ENCODE measurements around the gene INO80.
"Not testable (repeated sequence)": the region's sequence is repeated elsewhere in the genome, so short reads cannot be mapped to it uniquely, and the experiment has no call there.

INO80 gene, protein sequence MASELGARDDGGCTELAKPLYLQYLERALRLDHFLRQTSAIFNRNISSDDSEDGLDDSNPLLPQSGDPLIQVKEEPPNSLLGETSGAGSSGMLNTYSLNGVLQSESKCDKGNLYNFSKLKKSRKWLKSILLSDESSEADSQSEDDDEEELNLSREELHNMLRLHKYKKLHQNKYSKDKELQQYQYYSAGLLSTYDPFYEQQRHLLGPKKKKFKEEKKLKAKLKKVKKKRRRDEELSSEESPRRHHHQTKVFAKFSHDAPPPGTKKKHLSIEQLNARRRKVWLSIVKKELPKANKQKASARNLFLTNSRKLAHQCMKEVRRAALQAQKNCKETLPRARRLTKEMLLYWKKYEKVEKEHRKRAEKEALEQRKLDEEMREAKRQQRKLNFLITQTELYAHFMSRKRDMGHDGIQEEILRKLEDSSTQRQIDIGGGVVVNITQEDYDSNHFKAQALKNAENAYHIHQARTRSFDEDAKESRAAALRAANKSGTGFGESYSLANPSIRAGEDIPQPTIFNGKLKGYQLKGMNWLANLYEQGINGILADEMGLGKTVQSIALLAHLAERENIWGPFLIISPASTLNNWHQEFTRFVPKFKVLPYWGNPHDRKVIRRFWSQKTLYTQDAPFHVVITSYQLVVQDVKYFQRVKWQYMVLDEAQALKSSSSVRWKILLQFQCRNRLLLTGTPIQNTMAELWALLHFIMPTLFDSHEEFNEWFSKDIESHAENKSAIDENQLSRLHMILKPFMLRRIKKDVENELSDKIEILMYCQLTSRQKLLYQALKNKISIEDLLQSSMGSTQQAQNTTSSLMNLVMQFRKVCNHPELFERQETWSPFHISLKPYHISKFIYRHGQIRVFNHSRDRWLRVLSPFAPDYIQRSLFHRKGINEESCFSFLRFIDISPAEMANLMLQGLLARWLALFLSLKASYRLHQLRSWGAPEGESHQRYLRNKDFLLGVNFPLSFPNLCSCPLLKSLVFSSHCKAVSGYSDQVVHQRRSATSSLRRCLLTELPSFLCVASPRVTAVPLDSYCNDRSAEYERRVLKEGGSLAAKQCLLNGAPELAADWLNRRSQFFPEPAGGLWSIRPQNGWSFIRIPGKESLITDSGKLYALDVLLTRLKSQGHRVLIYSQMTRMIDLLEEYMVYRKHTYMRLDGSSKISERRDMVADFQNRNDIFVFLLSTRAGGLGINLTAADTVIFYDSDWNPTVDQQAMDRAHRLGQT (N-terminal part only)

DNA sequence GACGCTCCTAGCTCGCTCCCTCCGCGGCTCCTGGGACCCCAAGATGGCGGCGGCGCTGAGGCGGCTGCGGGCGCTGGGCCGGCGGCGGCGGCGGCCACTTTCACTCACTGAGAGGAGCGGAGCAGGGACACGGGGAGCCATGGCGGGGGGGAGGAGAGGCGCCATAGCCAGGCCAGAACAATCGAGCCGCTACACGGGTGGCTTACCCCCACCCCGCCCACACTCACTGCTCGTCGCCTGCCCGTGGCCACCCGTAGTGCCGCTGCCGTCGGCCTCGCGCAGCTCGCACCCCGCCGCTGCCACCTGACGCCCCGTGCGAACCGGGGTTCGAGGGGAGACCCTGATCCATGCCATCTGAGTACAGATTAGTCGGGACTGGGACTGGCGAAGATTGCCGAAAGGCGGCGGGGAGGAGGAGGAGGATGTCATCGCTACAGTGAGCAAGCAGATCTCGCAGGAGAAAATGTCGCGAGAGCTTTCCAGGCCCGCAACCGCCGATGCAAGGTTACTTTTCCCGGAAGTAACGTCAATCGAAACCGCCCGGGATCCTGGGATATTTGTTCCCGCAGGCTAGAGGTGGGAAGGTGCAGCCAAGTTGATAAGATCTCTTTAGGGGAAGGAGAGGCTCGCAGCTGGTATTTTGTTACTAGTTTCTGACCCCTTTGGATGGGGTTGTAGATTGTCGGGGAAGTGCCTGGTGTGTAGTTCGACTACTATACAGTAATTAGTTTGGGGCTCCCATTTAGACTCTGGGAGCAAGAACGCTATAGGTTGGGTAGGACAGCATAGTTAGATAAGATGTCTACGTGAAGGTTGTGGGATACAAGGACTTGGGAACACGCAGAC lies at the start of gene INO80:
TSS of gene INO80 (minus strand) at position 165 of the 846 bp plus-strand sequence. CDS start 19,970 bp downstream, outside the sequence.
- DNase-seq (ENCODE audit: low read depth) = peak; percentile 97

DNA sequence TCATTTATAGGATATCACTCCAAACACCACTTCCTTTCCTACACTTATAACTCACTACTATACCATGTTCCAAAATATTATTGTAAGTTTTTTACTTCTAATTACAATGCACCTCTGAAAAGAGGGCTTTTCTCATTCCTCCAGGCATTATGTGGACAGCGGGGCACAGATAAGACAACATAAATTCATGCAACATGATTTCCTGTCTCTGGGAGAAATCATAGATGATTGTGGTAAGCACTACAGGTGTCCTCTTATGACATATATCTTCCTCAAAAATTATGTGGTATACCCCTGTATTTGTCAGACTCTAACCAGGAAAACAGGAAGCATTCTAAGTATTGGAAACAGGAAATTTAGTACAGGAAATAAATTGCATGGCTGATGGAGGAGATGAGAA lies 45.7 kb upstream of the INO80 start:
- DNase-seq (ENCODE audit: low read depth) = no peak

DNA sequence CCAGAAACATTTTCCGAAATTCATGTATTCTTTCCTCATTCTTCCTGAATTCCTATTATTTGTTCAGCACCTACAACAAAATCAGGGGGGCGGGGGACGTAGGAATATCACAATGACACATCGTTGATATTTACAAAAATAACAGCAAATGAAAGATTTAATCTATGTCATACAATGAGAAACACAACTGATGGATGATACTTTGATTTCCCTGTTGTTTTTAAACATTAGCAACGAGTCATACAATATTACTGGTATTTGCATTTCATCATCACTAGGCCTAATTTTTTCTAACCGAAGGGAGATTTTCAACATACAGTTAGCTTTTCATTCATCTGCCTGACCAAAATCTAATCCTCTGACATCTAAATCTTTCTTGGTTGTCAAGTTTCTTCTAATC lies 45.3 kb upstream of the INO80 start:
- no peak for DNase-seq (ENCODE audit: low read depth)

DNA sequence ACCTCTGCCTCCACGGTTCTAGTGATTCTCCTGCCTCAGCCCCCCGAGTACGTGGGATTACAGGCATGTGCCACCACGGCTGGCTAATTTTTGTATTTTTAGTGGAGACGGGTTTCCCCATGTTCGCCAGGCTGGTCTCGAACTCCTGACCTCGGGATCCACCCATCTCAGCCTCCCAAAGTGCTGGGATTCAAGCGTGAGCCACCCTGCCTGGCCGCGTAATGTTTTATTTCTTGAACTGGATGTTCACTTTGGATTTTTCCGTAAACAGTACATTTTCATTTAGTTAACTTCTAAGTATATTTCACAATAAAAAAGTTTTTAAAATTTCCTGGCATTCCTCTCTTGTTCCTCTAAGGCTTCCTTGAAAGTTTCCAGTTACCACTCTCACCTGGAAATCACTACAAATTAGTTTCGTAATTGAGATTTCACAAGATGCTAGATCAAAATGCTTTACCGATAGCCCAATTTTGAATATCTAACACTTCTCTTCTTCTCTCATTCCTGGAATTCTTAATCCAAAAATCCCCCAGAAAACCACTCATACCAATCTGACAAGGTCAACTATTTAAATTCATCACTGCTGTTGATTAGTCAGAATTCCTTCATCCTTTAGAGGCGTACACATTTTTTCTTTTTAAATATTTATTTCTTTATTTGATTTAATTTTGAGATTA lies 44.7 kb upstream of the INO80 start:
- no peak for DNase-seq (ENCODE audit: low read depth)

DNA sequence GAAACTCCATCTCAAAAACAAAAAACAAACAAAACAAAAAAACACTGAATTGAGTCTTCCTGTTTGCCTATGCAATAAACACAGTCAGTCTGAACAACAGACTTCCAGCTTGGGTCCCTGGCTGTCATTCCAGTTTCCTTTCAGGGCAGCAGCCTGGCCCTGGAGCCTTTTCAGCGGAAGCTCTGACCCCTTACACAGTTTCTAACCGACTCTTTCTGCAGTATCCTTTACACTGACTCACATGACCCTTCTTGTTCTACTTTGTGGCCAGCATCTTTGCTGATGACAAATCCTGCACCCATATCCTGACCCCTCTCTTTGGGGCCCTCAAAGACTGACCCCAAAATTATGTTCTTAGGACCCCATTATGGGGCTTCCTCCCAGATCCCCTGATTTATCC lies 38.3 kb upstream of the INO80 start:
- no peak for DNase-seq (ENCODE audit: low read depth)

DNA sequence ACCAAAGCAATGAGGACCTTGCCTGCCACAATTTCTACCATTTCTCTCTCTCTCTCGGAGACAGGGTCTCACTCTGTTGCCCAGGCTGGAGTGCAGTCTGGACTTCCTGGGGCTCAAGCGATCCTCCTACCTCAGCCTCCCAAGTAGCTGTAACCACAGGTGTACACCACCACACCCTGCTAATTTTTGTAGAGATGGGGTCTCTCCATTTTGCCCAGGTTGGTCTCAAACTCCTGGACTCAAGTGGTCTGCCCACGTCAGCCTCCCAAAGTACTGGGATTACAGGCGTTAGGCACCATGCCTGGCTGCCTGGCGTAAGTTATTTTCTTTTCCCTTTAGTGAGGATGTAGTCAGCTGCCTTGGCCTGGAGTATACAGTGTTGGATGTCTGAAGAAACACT lies 37.7 kb upstream of the INO80 start:
- no peak for DNase-seq (ENCODE audit: low read depth)

DNA sequence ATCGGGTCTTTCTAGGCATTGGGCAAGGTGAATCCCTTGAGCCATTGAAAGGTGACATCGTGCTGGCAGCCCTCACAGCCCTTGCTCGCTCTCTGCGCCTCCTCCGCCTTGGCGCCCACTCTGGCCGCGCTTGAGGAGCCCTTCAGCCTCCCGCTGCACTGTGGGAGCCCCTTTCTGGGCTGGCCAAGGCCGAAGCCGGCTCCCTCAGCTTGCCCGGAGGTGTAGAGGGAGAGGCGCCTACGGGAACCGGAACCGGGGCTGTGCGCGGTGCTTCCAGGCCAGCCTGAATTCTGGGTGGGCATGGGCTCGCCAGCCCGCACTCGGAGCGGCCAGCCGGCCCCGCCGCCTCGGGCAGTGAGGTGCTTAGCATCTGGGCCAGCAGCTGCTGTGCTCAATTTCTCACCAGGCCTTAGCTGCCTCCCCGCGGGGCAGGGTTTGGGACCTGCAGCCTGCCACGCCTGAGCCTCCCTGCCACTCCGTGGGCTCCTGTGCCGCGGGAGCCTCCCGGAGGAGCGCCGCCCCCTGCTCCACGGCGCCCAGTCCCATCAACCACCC lies 35.4 kb upstream of the INO80 start:
- DNase-seq (ENCODE audit: low read depth) = no peak

DNA sequence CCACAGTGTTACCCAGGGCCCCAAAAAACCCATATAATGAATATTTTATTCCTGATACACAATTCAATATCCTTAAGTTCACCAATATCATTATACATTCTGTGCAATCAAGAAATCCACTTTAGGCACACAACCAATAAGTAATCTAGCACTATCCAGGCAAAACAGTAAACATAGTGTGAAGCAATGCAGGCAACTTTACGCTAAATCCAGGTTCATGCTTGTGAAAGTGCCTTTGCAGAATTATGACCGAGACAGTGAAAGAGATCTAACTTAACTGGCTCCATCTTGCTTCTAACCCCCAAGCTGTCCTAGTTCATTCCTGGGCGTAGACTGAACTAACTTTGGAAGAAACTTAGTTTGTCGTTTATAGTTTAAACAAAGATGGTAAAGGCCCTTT lies 34.2 kb upstream of the INO80 start:
- no peak for DNase-seq (ENCODE audit: low read depth)

DNA sequence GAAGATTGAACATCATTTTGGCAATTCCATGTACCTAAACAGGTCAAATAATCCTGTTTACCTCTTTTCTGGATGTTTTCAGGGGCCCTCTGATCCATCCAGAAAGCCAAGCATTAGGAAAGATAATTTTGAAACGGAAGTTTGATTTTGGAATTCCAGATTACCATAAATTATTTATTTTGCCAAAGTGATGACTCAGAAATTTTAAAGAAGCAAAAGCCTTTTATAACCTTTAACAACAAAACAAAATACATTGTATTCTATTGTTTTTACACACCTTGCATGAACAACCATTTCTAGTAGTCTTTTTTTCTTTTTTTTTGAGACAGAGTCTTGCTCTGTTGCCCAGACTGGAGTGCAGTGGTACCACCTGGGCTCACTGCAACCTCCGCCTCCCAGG lies 32.0 kb upstream of the INO80 start:
- DNase-seq (ENCODE audit: low read depth) = no peak

DNA sequence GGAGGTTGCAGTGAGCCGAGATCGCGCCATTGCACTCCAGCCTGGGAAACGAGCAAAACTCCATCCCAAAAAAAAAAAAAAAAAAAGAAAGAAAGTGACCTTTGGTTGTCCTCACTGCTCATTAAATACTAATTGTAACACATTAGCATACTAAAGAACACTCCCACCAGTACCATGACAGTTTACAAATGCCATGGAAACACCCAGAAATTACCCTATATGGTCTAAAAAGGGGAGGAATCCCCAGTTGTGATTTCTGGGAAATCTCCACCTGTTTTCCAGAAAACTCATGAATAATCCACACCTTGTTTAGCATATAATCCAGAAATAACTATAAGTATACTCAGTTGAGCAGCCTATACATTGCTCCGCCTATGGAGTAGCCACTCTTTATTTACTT lies 23.5 kb upstream of the INO80 start:
- no peak for DNase-seq (ENCODE audit: low read depth)

DNA sequence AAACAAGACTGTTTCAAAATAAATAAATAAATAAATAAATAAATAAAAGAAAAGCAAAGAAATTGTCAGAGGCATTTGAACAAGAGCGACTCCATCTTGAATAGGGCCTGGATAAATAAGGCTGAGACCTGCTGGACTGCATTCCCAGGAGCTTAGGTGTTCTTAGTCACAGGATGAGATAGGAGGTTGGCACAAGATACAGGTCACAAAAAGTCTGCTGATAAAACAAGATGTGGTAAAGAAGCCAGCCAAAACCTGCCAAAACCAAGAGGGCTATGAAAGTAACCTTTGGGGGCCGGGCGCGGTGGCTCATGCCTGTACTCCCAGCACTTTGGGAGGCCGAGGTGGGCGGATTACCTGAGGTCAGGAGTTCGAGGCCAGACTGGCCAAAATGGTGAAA lies 23.0 kb upstream of the INO80 start:
- not testable (repeated sequence) for DNase-seq (ENCODE audit: low read depth)

DNA sequence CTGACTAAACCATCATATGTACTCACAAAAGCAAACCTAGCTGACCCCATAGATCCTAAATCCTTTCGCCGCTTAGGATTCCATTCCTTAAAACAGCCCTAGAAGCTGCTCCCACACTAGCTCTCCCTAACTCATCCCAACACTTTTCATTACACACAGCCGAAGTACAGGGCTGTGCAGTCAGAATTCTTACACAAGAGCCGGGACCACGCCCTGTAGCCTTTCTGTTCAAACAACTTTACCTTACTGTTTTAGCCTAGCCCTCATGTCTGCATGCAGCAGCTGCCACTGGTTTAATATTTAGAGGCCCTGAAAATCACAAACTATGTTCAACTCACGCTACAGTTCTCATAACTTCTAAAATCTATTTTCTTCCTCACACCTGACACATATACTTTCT lies 19.5 kb upstream of the INO80 start:
- DNase-seq (ENCODE audit: low read depth) = not testable (repeated sequence)

DNA sequence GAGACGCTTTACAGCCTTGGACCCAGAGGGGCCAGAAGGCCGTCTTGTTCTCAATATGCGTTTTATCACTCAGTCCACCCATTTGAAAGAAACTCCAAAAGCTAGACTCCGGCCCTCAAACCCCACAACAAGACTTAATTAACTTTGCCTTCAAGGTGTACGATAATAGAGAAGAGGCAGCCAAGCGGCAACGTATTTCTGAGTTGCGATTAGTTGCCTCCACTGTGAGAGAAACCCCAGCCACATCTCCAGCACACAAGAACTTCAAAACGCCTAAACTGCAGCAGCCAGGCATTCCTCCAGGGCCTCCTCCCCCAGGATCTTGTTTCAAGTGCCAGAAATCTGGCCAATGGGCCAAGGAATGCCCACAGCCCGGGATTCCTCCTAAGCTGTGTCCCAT lies 17.4 kb upstream of the INO80 start:
- no peak for DNase-seq (ENCODE audit: low read depth)

DNA sequence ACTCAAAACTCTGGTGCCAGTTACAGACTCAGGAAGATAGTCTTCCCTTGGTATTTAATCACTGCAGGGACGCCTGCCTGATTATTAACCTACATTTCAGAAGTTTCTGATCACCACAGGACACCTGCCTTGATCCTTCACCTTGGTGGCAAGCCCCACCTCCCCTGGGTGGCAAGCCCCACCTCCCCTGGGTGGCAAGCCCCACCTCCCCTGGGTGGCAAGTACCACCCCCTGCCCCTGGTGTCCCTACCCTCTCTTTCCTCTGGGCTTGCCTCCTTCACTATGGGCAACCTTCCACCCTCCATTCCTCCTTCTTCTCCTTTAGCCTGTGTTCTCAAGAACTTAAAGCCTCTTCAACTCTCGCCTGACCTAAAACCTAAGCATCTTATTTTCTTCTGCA lies 16.0 kb upstream of the INO80 start:
- DNase-seq (ENCODE audit: low read depth) = not testable (repeated sequence)

DNA sequence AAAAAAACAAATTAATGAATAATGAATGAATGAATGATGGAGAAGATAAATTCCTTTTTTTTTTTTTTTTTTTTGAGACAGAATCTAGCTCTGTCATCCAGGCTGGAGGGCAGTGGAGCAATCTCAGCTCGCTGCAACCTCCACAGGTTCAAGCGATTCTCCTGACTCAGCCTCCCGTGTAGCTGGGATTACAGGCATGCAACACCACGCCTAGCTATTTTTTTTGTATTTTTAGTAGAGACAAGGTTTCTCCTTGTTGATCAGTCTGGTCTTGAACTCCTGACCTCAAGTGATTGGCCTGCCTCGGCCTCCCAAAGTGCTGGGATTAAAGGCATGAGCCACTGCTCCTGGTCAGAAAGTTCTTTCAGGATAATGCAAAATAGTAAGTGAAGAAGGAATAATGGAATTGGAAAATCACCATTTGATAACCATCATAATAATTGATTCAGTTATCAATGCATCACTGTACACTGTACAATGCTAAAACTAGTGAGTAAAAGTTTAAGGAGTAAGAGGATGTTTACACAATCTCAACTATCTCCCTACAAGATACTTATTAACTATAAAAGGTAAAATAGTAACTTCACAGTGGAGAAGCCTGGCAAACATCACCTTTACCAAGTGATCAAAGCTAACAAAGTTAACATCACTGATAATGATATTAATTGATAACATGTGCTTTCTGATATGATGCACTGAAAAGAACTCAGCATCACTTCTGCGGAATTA lies 12.3 kb upstream of the INO80 start:
- no peak for DNase-seq (ENCODE audit: low read depth)

DNA sequence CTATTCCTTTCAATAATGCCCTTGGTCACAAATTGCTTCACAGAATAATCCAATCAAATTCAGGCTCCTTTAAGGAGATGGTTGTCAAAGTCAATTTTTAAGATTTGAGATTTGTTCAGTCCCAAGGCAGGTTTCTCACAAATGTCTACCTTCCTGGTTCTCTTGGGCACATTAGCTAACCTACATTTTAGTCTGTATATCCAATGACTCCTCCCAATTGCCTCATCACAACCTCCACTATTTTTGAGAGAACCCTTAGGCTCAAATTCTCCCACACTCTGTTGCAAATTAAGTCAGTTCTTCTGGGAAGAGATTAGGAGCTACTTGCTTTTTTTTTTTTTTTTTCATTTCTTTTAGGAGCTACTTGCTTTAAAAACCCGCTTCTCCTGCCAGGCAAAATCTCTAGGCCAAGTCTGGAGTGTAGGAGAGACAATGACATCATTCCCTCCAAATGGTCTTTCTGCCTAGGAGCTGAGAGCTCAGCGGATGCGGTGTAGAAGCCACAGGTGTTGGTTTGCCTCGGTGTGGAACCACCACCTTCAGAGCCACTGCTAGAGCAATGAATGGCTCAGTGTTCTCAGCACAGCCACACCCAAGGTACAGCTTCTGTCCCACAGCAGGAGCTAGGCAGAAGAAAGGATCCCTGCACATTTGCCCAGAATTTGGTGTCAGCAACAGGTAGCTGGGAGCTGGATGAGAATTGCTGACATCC lies 10.0 kb upstream of the INO80 start:
- DNase-seq (ENCODE audit: low read depth) = no peak

DNA sequence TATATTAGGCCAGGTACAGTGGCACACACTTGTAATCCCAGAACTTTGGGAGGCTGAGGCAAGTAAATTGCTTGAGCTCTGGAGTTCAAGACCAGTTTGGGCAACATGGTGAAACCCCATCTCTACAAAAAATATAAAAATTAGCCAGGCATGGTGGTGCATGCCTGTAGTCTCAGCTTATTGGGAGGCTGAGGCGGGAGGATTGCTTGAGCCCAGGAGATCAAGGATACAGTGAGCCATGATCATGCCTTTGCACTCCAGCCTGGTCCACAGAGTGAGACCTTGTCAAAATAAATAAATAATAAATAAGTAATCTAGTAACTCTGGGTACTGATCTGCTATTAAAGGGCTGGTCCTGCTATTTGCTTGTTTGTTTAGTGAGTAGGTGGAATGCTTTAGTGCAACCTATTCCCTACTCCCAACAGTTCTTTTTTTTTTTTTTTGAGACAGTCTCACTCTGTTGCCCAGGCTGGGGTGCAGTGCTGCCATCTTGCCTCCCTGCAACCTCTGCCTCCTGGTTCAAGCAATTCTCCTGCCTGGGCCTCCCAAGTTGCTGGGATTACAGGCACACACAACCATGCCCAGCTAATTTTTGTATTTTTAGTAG lies 9.1 kb upstream of the INO80 start:
- DNase-seq (ENCODE audit: low read depth) = no peak

DNA sequence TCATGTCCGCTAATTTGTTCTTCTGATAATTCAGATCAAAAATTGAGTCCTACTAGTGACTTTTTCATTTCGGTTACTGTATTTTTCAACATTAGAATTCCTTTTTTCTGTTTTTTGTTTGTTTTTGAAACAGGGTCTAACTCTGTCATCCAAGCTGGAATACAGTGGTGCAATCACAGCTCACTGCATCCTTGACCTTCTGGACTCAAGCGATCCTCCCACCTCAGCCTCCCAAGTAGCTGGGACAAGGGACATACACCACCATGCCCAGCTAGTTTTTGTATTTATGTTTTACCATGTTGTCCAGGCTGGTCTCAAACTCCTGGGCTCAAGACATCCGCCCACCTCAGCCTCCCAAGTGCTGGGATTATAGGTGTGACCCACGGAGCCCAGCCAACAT lies 8.0 kb upstream of the INO80 start:
- no peak for DNase-seq (ENCODE audit: low read depth)

DNA sequence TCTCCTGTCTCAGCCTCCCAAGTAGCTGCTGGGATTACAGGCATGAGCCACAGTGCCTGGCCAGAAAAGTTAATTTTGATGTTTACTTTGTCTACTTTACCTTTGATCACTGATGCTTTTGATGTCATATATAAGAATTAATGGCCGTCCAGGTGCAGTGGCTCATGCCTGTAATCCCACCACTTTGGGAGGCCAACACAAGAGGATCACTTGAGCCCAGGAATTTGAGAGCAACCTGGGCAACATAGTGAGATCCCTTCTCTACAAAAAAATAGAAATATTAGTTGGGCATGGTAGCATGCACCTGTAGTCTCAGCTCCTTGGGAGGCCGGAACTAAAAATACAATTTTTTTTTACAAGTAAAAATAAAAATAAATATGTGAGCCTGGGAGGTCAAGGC lies 6.8 kb upstream of the INO80 start:
- DNase-seq (ENCODE audit: low read depth) = no peak
